SU-DHL-6 (cell line): Measurements from ENCODE around the gene ZNF195.
"Not testable (repeated sequence)": the region's sequence is repeated elsewhere in the genome, so short reads cannot be mapped to it uniquely, and the experiment has no call there.

Experiments
- EZH2phosphoT487 ChIP-seq: fragments of 200-600 bp; sonication (generic), shearing (Covaris generic); conservative IDR thresholded peaks from 2 replicates; pipeline ENCODE4 v1.6.1; 2018; ENCODE audit warnings: mild to moderate bottlenecking, antibody characterized with exemption, low read length, moderate library complexity, mixed read lengths
- TF ChIP-seq, protein P1 (sequence below): fragments of 200-600 bp; sonication (generic); IDR thresholded peaks from one replicate; pipeline ENCODE4 v1.5.1; 2017; ENCODE audit warnings: antibody characterized with exemption, mild to moderate bottlenecking, low read length, moderate library complexity; ENCODE audit not compliant: insufficient read depth, poor library complexity, severe bottlenecking

DNA sequence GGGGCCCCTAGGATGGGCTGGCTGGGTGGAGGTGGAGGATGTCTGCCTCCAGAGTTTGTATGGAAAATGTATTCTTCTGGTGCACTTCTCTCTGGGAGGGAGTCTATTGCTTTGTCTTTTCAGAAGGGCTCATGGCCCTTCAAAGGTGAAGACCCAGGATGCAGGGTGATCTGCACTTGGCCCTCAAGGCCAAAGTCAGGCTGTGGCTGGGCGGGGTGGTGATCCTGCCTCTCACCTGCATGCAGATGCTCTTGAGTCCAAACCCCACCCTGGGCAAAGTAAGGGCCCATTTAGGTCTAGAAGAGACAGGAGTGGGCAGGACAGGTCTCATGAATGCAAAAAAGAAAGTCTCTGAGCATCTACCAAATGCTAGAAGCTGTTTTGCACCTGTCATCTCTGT is 40.5 kb upstream of the ZNF195 start:
- TF ChIP-seq, protein P1, sequence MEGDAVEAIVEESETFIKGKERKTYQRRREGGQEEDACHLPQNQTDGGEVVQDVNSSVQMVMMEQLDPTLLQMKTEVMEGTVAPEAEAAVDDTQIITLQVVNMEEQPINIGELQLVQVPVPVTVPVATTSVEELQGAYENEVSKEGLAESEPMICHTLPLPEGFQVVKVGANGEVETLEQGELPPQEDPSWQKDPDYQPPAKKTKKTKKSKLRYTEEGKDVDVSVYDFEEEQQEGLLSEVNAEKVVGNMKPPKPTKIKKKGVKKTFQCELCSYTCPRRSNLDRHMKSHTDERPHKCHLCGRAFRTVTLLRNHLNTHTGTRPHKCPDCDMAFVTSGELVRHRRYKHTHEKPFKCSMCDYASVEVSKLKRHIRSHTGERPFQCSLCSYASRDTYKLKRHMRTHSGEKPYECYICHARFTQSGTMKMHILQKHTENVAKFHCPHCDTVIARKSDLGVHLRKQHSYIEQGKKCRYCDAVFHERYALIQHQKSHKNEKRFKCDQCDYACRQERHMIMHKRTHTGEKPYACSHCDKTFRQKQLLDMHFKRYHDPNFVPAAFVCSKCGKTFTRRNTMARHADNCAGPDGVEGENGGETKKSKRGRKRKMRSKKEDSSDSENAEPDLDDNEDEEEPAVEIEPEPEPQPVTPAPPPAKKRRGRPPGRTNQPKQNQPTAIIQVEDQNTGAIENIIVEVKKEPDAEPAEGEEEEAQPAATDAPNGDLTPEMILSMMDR = not testable (repeated sequence)
- TF ChIP-seq EZH2phosphoT487 = not testable (repeated sequence)
